Nucleus accumbens (tissue), 56 donors: ENCODE measurements around the gene HOMER2.
"Not testable (repeated sequence)": the region's sequence is repeated elsewhere in the genome, so short reads cannot be mapped to it uniquely, and the experiment has no call there.

ENCODE experiments used
- DNase-seq, 56 donors: peaks; one replicate each; lab custom pipeline; 2025; lab: John Stamatoyannopoulos, UW

The HOMER2 gene

GRCh38 chr15:82901114-82901805 is 51.3 kb downstream of the HOMER2 start:
- no peak for DNase-seq

DNA sequence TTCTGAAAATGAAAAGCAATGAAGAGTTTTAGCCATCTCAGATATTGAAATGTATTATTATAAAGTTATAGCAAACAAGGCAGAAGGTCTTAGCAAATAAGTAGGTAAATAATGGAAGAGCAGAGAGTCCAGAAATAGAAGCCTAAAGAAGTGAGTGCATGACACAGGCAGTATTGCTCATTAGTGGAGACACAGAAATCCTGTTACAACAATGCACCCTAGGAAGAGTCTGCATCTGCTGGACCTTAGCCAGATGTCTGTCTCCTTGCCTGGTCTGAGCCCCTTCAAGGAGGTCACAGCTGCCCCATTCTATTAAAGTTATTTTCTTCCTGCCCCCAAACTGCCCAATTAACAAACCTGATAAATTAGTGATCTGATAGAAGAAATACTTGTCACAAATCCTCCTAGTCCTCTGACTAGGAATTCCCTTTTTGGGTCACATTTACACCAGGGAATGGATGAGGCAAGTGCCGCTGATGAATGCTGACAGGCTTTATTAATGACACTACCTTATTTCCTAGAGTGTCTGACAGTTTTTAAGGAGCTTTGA is 51.9 kb downstream of the HOMER2 start:
- no peak for DNase-seq

DNA sequence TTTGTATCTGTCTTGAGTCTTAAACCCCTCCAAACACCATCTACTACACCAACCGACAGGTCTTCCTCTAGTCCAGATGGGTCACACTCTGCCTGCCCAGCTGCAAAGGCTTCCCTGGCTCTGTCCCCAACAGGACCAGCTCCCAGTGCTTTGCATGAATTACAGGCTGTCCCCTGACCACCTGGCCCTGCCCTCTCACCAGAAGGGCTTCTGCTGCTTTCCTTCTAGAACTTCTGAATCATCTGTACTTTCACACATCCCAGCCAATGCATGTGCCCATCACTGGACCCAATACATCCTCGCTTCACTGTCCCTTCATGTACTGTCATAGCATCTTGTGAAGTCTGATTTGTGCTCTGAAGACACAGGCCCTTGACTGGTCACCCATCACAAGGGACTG is 53.6 kb downstream of the HOMER2 start:
- DNase-seq = no peak

DNA sequence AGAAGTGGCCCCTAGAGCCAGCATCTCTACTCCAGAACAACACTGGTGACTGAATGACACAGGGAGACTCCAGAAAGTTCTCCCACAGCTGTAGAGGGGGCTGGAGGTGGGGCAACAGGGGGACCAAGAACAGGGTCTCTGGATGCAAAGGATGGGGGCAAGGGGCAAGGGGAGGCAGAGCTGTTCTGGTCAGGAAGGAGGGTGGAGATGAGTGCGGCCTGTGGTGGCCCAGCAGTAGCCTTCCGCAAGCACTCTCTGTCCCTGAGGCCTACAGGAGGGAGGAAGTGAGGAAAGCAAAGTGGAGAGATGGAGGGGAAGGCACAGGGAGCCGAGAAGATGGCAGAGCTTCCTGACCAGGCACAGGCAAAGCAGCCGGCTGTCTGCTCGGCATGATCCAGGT is 56.5 kb downstream of the HOMER2 start:
- no peak for DNase-seq

- peak in 4 of 56 donors; percentile 3 to 45 (median 17) for DNase-seq
These were observed 57.5 kb downstream of the HOMER2 start for GRCh38 chr15:82894971-82895520.

- not testable (repeated sequence) for DNase-seq
These were observed 59.0 kb downstream of the HOMER2 start for GRCh38 chr15:82893473-82893872.

GRCh38 chr15:82892573-82892972 is 59.9 kb downstream of the HOMER2 start:
- DNase-seq = no peak

DNA sequence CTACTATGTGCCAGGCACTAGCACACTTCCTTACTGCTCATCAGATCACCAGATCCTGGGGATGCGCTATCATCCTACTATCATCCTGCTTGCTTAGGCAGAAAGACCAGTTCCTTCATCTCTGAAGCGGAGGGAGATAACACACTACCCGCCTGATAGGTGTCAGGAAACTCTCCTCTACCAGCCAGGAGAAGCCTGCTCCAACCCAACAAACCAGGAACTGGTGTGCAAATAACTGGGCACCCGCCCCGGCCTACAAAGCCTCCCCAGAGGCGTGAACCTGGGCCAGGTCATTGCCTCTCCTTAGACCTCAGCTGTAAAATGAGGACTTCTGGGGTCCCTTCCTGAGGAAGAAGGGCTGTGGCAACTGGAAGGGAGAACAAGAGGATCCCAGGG is 61.5 kb downstream of the HOMER2 start:
- no peak for DNase-seq

DNA sequence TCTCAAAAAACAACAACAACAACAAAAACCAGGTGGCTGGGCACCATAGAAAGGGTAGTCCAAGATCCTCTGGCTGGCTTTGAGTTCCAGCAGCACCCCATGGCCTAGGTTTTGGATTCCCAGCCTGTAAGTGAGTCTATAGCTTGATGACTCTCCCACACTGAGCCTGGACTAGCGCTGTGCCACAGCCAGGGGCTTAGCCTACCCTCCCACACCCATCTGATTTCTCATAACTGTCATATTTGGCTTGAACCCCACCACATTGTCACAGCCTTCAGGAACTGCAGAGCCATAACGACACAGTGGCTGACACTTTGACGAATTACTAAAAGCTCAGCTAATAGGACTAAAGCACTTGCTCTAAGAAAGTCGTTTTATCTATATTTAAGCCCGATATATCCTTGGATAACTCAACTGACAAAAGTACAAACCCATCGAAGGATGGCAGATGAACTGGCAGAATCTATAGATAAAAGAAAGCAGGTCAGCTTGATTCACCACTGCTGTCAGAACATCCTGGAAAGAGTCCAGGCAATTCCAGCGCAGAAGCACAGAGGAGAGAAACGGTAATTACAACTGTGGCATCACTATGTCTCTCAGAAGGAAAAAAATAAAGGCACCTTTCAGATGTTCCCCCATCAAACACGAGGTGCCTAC is 62.1 kb downstream of the HOMER2 start:
- no peak for DNase-seq

GRCh38 chr15:82882273-82882928 is 70.1 kb downstream of the HOMER2 start:
- no peak for DNase-seq

- DNase-seq = no peak
These were observed 70.8 kb downstream of the HOMER2 start for GRCh38 chr15:82881747-82882146.

GRCh38 chr15:82880704-82881103 is 71.8 kb downstream of the HOMER2 start:
- DNase-seq = no peak

DNA sequence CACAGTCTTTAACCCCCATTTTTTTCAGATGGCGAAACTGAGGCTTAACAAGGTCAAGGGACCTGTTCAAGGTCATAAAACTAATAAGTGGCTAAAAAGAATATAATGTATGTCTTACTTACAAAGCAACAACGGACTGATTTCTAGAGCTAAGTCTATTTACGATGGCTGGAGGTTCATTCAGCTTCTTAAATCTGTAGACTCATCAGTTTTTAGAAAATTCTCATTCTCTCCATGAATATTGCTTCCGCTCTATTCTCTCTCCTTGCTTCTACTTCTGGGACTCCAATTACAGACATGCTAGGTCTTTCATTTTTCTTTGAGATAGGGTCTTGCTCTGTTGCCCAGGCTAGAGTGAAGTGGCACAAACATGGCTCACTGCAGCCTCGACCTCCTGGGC is 74.2 kb downstream of the HOMER2 start:
- no peak for DNase-seq

DNA sequence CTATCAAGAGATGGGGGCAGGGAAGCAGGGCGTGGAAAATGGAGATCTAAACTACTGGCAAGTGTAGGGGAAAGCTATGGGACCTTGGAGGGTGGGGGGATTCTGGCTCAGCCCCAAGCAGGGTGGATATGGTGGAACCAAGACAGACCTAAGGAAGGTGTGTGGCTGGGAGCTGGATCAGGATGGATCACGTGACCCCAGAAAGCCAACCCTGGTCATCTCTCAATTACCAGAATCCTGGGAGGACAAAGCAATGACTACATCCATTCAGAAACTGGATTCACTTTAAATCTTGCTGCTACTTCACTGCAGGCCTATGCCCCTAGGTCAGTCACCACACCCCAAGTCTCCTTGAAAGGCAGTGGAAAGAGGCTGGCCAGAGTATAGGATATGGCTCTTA is 74.7 kb downstream of the HOMER2 start:
- no peak for DNase-seq

GRCh38 chr15:82875411-82876003 is 77.0 kb downstream of the HOMER2 start:
- DNase-seq = no peak

DNA sequence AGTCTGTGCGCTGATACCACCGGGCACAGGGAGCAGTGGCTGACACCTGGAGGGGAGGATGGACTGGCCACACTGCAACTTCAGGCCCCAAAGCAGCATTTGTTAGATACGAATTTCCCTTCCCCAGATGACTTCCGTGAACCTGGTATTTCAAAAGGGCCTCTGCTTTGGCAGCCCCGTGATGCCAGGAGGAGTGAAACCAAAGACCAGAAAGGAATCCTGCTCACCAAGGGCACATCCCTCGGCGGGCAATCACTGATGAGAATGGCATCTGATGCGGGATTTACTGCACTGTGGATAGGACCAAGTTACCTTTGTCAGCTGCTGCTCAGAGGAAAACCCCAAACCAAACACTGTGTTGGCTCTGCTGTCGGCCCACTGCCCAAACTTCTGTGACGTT is 77.6 kb downstream of the HOMER2 start:
- DNase-seq = no peak

GRCh38 chr15:82874267-82874666 is 78.3 kb downstream of the HOMER2 start:
- no peak for DNase-seq

DNA sequence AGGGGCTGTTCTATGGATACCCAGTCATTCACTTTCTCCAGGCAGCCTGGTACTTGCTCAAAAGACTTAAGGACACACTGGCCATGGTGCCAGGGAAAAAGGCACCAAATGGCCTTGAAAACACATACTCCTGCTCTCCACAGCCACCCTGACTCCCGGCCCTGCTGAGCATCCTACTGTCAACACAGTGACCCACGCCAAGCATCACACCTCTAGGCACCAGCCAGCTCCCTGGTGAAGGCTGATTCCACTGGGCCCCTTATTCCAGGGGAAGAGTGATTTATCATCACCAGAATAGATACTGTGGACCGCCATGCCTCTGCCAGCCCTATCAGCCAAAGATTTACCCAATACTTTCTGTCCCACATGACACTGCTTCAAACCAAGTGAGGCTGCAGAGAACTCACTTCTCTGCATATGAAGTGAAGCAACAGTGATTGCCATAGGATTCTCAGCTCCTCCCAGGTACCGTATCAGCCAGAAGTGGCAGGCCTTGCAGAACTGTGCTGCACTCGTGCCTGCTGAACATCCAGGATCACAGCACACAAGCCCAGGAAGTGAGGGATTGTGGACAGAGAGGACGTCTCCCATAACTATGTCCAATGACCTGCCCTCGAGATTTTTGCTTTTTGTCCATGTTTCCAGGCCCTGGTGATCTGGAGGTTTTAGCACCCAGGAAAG is 79.4 kb downstream of the HOMER2 start:
- no peak for DNase-seq

DNA sequence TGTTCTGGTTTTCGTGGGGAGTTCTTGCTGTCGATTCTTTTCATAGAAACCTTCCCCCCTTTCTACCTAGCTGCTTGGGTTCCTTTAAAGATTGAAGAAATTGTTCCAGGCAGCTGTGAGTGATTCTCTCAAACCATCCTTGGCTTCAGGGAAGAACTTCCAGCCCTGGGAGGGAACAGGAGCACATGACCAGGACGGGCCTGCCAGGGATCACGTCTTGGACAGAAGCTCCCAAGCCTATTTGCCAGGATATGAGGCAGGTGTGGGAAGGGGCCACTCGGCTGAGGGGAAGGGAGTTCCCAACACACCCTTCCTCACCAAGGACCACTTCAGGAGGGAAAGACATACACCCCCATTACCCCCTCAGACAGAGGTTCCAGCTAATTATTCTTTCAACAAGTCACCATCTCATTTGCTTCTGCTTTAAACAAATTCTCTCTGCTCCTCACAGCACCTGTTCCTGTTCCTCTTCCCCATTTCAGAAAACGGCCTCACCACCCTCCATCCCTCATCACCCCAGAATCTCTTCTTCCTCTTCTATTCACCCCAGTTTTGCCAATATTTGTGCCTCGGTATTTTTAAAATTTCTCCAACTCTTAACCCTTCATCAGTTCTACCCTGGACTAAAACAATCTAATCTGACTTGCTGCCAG is 80.6 kb downstream of the HOMER2 start:
- DNase-seq = no peak

- DNase-seq = no peak
These were observed 81.2 kb downstream of the HOMER2 start for GRCh38 chr15:82871358-82871757.
